ENCODE measurements around the gene SLC22A16. TPM values are rescaled to one million over a fixed set of nuclear protein-coding genes. Genes with fewer than 3 reads are reported as not detected.
A peak's percentile ranks its signal among the peaks of the same experiment; 100 is the strongest.

SLC22A16 gene
- total RNA-seq, 1 experiment from 2014 or later: not detected

DNA sequence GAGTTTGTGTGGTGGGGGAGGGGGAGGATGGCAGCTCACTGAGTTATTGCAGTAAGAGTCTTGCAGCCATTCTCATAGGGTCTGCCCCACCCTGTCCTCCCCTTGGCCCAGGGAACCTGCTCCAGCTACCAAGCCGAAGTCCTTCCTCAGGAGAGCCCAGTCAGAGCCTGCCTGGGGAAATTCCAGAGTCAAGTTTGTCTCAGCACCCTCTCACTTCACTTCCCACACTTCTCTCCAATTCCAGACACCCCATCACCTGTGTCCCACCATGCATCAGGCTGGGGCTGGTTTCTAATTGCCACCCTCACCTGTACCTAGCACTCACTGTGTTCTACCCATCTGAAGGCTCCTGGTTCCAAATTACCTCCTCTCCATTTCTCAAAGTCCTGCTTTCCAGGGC, 10.3 kb upstream of the SLC22A16 start:
- no peak overlapping the region for H3K27ac ChIP-seq
- intact Hi-C loops (cut with micrococcal nuclease; ENCODE audit: unreplicated experiment): no loop called here
- no peak for DNase-seq
- H3K9me2 ChIP-seq (ENCODE audit: insufficient read depth): no peaks in the 10 kb centered on the region
- ChIA-PET CTCF (no interaction called here), POLR2A (ENCODE audit: unreplicated experiment) (no interaction called here)
- no peaks in the 10 kb centered on the region for H3K27me3 ChIP-seq (ENCODE audit: insufficient read depth, low read depth)
- no peak overlapping the region for H2AFZ ChIP-seq
- H3F3A ChIP-seq (ENCODE audit: insufficient read depth, low read depth): peaks cover 12% of the 10 kb centered on the region; the same call in 1 of the 2 replicates
- H3K4me1 ChIP-seq (replicated peaks; ENCODE audit: insufficient read depth): peaks cover 23% of the 10 kb centered on the region
- no TSS peak for BruUV-seq (replicated peaks)
- H3K4me3 ChIP-seq: no peak overlapping the region
- TF ChIP-seq EZH2 (IDR thresholded peaks at IDR 0.05; ENCODE audit: low read depth): no peak
- TF ChIP-seq, protein P1, sequence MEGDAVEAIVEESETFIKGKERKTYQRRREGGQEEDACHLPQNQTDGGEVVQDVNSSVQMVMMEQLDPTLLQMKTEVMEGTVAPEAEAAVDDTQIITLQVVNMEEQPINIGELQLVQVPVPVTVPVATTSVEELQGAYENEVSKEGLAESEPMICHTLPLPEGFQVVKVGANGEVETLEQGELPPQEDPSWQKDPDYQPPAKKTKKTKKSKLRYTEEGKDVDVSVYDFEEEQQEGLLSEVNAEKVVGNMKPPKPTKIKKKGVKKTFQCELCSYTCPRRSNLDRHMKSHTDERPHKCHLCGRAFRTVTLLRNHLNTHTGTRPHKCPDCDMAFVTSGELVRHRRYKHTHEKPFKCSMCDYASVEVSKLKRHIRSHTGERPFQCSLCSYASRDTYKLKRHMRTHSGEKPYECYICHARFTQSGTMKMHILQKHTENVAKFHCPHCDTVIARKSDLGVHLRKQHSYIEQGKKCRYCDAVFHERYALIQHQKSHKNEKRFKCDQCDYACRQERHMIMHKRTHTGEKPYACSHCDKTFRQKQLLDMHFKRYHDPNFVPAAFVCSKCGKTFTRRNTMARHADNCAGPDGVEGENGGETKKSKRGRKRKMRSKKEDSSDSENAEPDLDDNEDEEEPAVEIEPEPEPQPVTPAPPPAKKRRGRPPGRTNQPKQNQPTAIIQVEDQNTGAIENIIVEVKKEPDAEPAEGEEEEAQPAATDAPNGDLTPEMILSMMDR (conservative IDR thresholded peaks at IDR 0.05): no peak
- no peaks in the 10 kb centered on the region for H4K20me1 ChIP-seq (ENCODE audit: insufficient read depth)
- H3K79me2 ChIP-seq (ENCODE audit: low read depth): no peaks in the 10 kb centered on the region
- no peaks in the 10 kb centered on the region; the same call in 1 of the 2 replicates for H3K9me3 ChIP-seq (ENCODE audit: insufficient read depth, low read depth)
- H3K36me3 ChIP-seq (ENCODE audit: low read depth): no peaks in the 10 kb centered on the region
- no peak overlapping the region for H3K4me2 ChIP-seq

DNA sequence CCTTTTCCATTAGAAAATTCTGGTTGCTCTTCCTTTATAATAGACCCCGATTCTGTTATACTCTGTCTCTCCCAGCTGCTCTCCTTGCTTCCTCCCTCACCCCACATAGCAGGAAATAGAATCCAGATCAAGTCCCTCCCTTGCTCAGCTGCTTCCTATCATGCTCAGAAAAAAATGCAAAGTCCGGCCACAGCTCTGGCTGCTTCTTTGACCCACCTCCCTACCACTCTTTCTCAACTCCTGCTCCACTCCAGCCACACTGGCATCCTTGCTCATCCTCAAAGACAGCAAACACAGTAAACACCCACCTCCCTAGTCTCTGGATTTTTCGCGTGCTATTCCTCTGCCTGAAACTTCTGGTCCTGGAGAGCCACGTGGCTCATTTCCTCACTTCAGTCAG, 9.1 kb upstream of the SLC22A16 start:
- Histone ChIP-seq H3K9me2 (ENCODE audit: insufficient read depth) (no peaks in the 10 kb centered on the region), H3K27me3 (ENCODE audit: insufficient read depth, low read depth) (no peaks in the 10 kb centered on the region), H3K9me3 (ENCODE audit: insufficient read depth, low read depth) (no peaks in the 10 kb centered on the region; the same call in 1 of the 2 replicates), H3K4me1 (replicated peaks; ENCODE audit: insufficient read depth) (peaks cover 17% of the 10 kb centered on the region), H3K36me3 (ENCODE audit: low read depth) (no peaks in the 10 kb centered on the region), H3F3A (ENCODE audit: insufficient read depth, low read depth) (peaks cover 12% of the 10 kb centered on the region; the same call in 1 of the 2 replicates), H4K20me1 (ENCODE audit: insufficient read depth) (no peaks in the 10 kb centered on the region), H3K4me3 (no peak overlapping the region), H3K4me2 (no peak overlapping the region), H3K27ac (no peak overlapping the region), H2AFZ (no peak overlapping the region), H3K79me2 (ENCODE audit: low read depth) (no peaks in the 10 kb centered on the region)
- no TSS peak for BruUV-seq (replicated peaks)
- ChIA-PET POLR2A (ENCODE audit: unreplicated experiment) (no interaction called here), CTCF (no interaction called here)
- TF ChIP-seq, protein P1 (conservative IDR thresholded peaks at IDR 0.05): no peak
- no peak for TF ChIP-seq EZH2 (IDR thresholded peaks at IDR 0.05; ENCODE audit: low read depth)
- intact Hi-C loops (cut with micrococcal nuclease; ENCODE audit: unreplicated experiment): no loop called here
- no peak for DNase-seq

DNA sequence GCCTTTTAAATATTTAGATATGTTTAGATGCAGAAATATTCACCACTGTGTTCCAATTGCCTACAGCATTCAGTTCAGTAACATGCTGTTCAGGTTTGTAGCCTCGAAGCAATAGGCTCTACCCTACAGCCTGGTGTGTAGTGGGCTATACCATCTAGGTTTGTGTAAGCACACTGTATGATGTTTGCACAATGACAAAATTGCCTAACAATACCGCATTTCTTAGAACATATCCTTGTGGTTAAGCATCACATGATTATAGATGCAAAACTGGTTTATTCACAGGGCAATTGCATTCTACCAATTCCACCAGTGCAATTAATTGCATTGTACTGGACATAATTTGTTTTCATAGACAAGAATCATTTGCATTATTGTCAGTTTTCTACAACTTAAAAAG, 7.9 kb upstream of the SLC22A16 start:
- peaks cover 17% of the 10 kb centered on the region for H3K4me1 ChIP-seq (replicated peaks; ENCODE audit: insufficient read depth)
- H3K27ac ChIP-seq: no peak overlapping the region
- DNase-seq: peak in 1 of 2 experiments; percentile 93
- no peak for TF ChIP-seq EZH2 (IDR thresholded peaks at IDR 0.05; ENCODE audit: low read depth)
- TF ChIP-seq, protein P1 (conservative IDR thresholded peaks at IDR 0.05): no peak
- ChIA-PET CTCF (interaction anchor here (0.6 kb wide), 1 partner anchor 391 kb away, joined by 3 read pairs; the partner anchor contains the start of gene AMD1), POLR2A (ENCODE audit: unreplicated experiment) (no interaction called here)
- H3K79me2 ChIP-seq (ENCODE audit: low read depth): no peaks in the 10 kb centered on the region
- BruUV-seq (replicated peaks): no TSS peak
- H3K27me3 ChIP-seq (ENCODE audit: insufficient read depth, low read depth): no peaks in the 10 kb centered on the region
- H4K20me1 ChIP-seq (ENCODE audit: insufficient read depth): no peaks in the 10 kb centered on the region
- no peaks in the 10 kb centered on the region for H3K9me2 ChIP-seq (ENCODE audit: insufficient read depth)
- H3F3A ChIP-seq (ENCODE audit: insufficient read depth, low read depth): peaks cover 12% of the 10 kb centered on the region; the same call in 1 of the 2 replicates
- no peaks in the 10 kb centered on the region for H3K36me3 ChIP-seq (ENCODE audit: low read depth)
- H3K4me3 ChIP-seq: no peak overlapping the region
- intact Hi-C loops (cut with micrococcal nuclease; ENCODE audit: unreplicated experiment): no loop called here
- no peak overlapping the region for H2AFZ ChIP-seq
- no peaks in the 10 kb centered on the region; the same call in 1 of the 2 replicates for H3K9me3 ChIP-seq (ENCODE audit: insufficient read depth, low read depth)
- peak overlapping the region; percentile 20 for H3K4me2 ChIP-seq

All from PC-9 (cell line).